Transverse colon (tissue), 4 donors: ENCODE results near the gene UMPS.

ENCODE experiments used
- EP300 ChIP-seq: sonication (generic); formaldehyde crosslinking; IDR thresholded peaks from one replicate; pipeline ENCODE4 v1.6.1; 2017; ENCODE audit warnings: antibody characterized with exemption, low read depth
- POLR2A ChIP-seq: fragments of 450-650 bp; IDR thresholded peaks from one replicate; pipeline ENCODE4 v1.6.1; 2016; ENCODE audit warnings: antibody characterized with exemption, mild to moderate bottlenecking, moderate library complexity
- POLR2AphosphoS5 ChIP-seq, 3 donors: sonication (generic); formaldehyde crosslinking; IDR thresholded peaks; one replicate each; pipeline ENCODE4 v1.6.1; 2016; ENCODE audit warnings: antibody characterized with exemption in 3 of 3
- TF ChIP-seq, protein P1 (sequence below), 5 experiments: fragments of 200-600 bp in 3 of 5; fragments of 450-650 bp in 2 of 5; sonication (generic) in 3 of 5; IDR thresholded peaks; 1 replicate in 2 of 5; 2 replicates in 3 of 5; pipeline ENCODE4 v1.5.1; 2016 to 2017; ENCODE audit warnings: antibody characterized with exemption in 5 of 5, inconsistent platforms in 3 of 5, mild to moderate bottlenecking in 2 of 5, moderate library complexity in 1 of 5

DNA sequence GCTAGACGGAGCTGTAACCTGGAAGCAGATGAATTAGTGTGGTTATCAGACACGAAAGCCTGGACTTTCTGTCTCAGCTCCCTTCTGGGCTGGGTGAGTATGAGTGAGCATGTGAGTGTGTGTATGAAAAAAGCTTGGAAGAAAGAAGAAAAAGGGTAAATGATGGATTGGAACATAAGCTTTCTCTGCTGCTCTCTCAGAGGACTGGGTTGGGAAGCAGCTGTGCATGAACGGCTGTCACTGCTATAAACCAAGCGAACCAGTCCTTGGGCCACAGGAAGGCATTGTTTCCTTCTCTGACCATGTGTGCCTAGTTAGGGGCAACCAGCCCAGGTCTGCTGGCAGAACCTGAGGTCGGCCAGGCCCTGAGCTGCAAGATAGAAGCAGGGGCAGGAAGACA is 37.0 kb downstream of the UMPS start:
- TF ChIP-seq POLR2A (no peak), POLR2AphosphoS5 (IDR thresholded peaks at IDR 0.05) (no peak), EP300 (no peak)
- TF ChIP-seq, protein P1, sequence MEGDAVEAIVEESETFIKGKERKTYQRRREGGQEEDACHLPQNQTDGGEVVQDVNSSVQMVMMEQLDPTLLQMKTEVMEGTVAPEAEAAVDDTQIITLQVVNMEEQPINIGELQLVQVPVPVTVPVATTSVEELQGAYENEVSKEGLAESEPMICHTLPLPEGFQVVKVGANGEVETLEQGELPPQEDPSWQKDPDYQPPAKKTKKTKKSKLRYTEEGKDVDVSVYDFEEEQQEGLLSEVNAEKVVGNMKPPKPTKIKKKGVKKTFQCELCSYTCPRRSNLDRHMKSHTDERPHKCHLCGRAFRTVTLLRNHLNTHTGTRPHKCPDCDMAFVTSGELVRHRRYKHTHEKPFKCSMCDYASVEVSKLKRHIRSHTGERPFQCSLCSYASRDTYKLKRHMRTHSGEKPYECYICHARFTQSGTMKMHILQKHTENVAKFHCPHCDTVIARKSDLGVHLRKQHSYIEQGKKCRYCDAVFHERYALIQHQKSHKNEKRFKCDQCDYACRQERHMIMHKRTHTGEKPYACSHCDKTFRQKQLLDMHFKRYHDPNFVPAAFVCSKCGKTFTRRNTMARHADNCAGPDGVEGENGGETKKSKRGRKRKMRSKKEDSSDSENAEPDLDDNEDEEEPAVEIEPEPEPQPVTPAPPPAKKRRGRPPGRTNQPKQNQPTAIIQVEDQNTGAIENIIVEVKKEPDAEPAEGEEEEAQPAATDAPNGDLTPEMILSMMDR (IDR thresholded peaks at IDR 0.05), result no peak
